HEK293 (cell line): ENCODE results near the gene ZYG11B.

Source experiments
- EGR2 ChIP-seq: fragments of 450-650 bp; formaldehyde crosslinking; IDR thresholded peaks from 2 replicates; pipeline ENCODE4 v1.5.1; 2016; ENCODE audit warnings: low read depth, missing biosample characterization, missing genetic modification characterization
- GLI2 ChIP-seq: fragments of 450-650 bp; formaldehyde crosslinking; IDR thresholded peaks from 2 replicates; pipeline ENCODE4; 2017; ENCODE audit warnings: missing biosample characterization, missing genetic modification characterization, low read depth, borderline replicate concordance
- GLI4 ChIP-seq: fragments of 450-650 bp; formaldehyde crosslinking; IDR thresholded peaks from 2 replicates; pipeline ENCODE4 v1.5.1; 2016; ENCODE audit warnings: missing biosample characterization, missing genetic modification characterization
- GLIS2 ChIP-seq: fragments of 450-650 bp; formaldehyde crosslinking; IDR thresholded peaks from 2 replicates; pipeline ENCODE4 v1.5.1; 2016; ENCODE audit warnings: missing biosample characterization, missing genetic modification characterization
- KLF16 ChIP-seq: fragments of 450-650 bp; formaldehyde crosslinking; IDR thresholded peaks from 2 replicates; pipeline ENCODE4 v1.5.1; 2017; ENCODE audit warnings: missing biosample characterization, missing genetic modification characterization
- KLF8 ChIP-seq: fragments of 450-650 bp; formaldehyde crosslinking; IDR thresholded peaks from 2 replicates; pipeline ENCODE4 v1.5.1; 2016; ENCODE audit warnings: missing biosample characterization, missing genetic modification characterization
- KLF9 ChIP-seq: fragments of 450-650 bp; formaldehyde crosslinking; IDR thresholded peaks from 2 replicates; pipeline ENCODE4 v1.5.1; 2016; ENCODE audit warnings: missing biosample characterization, missing genetic modification characterization, low read depth
- OVOL3 ChIP-seq: fragments of 450-650 bp; formaldehyde crosslinking; IDR thresholded peaks from 2 replicates; pipeline ENCODE4 v1.5.1; 2016; ENCODE audit warnings: missing biosample characterization, missing genetic modification characterization
- PBX3 ChIP-seq: sonication (generic); formaldehyde crosslinking; IDR thresholded peaks from 2 replicates; pipeline ENCODE4 v1.8.1; 2022; ENCODE audit warnings: mild to moderate bottlenecking, moderate library complexity, missing genetic modification reagents
- REPIN1 ChIP-seq: fragments of 450-650 bp; formaldehyde crosslinking; IDR thresholded peaks from 2 replicates; pipeline ENCODE4 v1.5.1; 2017; ENCODE audit warnings: missing biosample characterization, missing genetic modification characterization, low read depth
- SALL2 ChIP-seq: fragments of 450-650 bp; formaldehyde crosslinking; IDR thresholded peaks from 2 replicates; pipeline ENCODE4 v1.5.0; 2017; ENCODE audit warnings: missing biosample characterization, mild to moderate bottlenecking, missing genetic modification characterization, borderline replicate concordance
- TRIM28 ChIP-seq: IDR thresholded peaks from 2 replicates; pipeline ENCODE4 v1.6.1; 2011; ENCODE audit warnings: low read length, control low read depth, borderline replicate concordance
- ZBTB17 ChIP-seq: fragments of 450-650 bp; formaldehyde crosslinking; IDR thresholded peaks from 2 replicates; pipeline ENCODE4 v1.5.1; 2016; ENCODE audit warnings: missing biosample characterization, missing genetic modification characterization
- ZEB2 ChIP-seq: fragments of 450-650 bp; formaldehyde crosslinking; IDR thresholded peaks from 2 replicates; pipeline ENCODE4 v1.5.1; 2016; ENCODE audit warnings: missing biosample characterization, missing genetic modification characterization
- ZFP37 ChIP-seq: fragments of 450-650 bp; formaldehyde crosslinking; IDR thresholded peaks from 2 replicates; pipeline ENCODE4 v1.5.1; 2016; ENCODE audit warnings: missing biosample characterization, missing genetic modification characterization
- ZNF2 ChIP-seq: fragments of 450-650 bp; formaldehyde crosslinking; IDR thresholded peaks from 2 replicates; pipeline ENCODE4 v1.5.1; 2016; ENCODE audit warnings: missing biosample characterization, missing genetic modification characterization
- ZNF335 ChIP-seq: fragments of 450-650 bp; formaldehyde crosslinking; conservative IDR thresholded peaks from 2 replicates; pipeline ENCODE4 v1.5.1; 2016; ENCODE audit warnings: missing biosample characterization, missing genetic modification characterization
- ZNF341 ChIP-seq: fragments of 450-650 bp; formaldehyde crosslinking; IDR thresholded peaks from 2 replicates; pipeline ENCODE4; 2016; ENCODE audit warnings: low read depth, missing biosample characterization, missing genetic modification characterization
- ZNF354C ChIP-seq: fragments of 450-650 bp; formaldehyde crosslinking; IDR thresholded peaks from 2 replicates; pipeline ENCODE4 v1.5.1; 2016; ENCODE audit warnings: missing biosample characterization, missing genetic modification characterization, low read depth, borderline replicate concordance
- ZNF366 ChIP-seq: fragments of 450-650 bp; formaldehyde crosslinking; conservative IDR thresholded peaks from 2 replicates; pipeline ENCODE4 v1.5.1; 2016; ENCODE audit warnings: missing biosample characterization, missing genetic modification characterization
- ZNF391 ChIP-seq: fragments of 450-650 bp; formaldehyde crosslinking; IDR thresholded peaks from 2 replicates; pipeline ENCODE4 v1.5.1; 2016; ENCODE audit warnings: low read depth, missing biosample characterization, missing genetic modification characterization, borderline replicate concordance
- ZNF501 ChIP-seq: fragments of 450-650 bp; formaldehyde crosslinking; IDR thresholded peaks from 2 replicates; pipeline ENCODE4 v1.5.1; 2016; ENCODE audit warnings: missing biosample characterization, missing genetic modification characterization
- ZNF600 ChIP-seq: fragments of 450-650 bp; formaldehyde crosslinking; IDR thresholded peaks from 2 replicates; pipeline ENCODE4 v1.5.1; 2016; ENCODE audit warnings: missing biosample characterization, missing genetic modification characterization
- ZNF610 ChIP-seq: fragments of 450-650 bp; formaldehyde crosslinking; IDR thresholded peaks from 2 replicates; pipeline ENCODE4 v1.5.1; 2016; ENCODE audit warnings: missing biosample characterization, missing genetic modification characterization, borderline replicate concordance
- ZNF660 ChIP-seq: fragments of 450-650 bp; IDR thresholded peaks from 2 replicates; pipeline ENCODE4 v1.5.1; 2018; ENCODE audit warnings: missing biosample characterization, mild to moderate bottlenecking, missing genetic modification characterization
- ZNF692 ChIP-seq: fragments of 450-650 bp; formaldehyde crosslinking; IDR thresholded peaks from 2 replicates; pipeline ENCODE4 v1.5.1; 2016; ENCODE audit warnings: missing biosample characterization, missing genetic modification characterization
- ZNF777 ChIP-seq: fragments of 450-650 bp; formaldehyde crosslinking; IDR thresholded peaks from 2 replicates; pipeline ENCODE4 v1.5.1; 2017; ENCODE audit warnings: missing biosample characterization, missing genetic modification characterization, borderline replicate concordance
- ZNF792 ChIP-seq: fragments of 450-650 bp; formaldehyde crosslinking; IDR thresholded peaks from 2 replicates; pipeline ENCODE4 v1.5.1; 2016; ENCODE audit warnings: missing biosample characterization, missing genetic modification characterization
- ZSCAN16 ChIP-seq: fragments of 450-650 bp; formaldehyde crosslinking; IDR thresholded peaks from 2 replicates; pipeline ENCODE4 v1.5.1; 2016; ENCODE audit warnings: missing biosample characterization, missing genetic modification characterization
- ZSCAN30 ChIP-seq: fragments of 450-650 bp; IDR thresholded peaks from 2 replicates; pipeline ENCODE4 v1.5.1; 2018; ENCODE audit warnings: missing biosample characterization, mild to moderate bottlenecking, missing genetic modification characterization, moderate library complexity
- TF ChIP-seq, protein P1 (sequence below): fragments of 450-650 bp; formaldehyde crosslinking; IDR thresholded peaks from 2 replicates; pipeline ENCODE4 v1.5.1; 2016; ENCODE audit warnings: missing biosample characterization, missing genetic modification characterization
- TF ChIP-seq, protein P2 (sequence below): fragments of 450-650 bp; formaldehyde crosslinking; IDR thresholded peaks from 2 replicates; pipeline ENCODE4 v1.5.1; 2016; ENCODE audit warnings: missing biosample characterization, missing genetic modification characterization

The ZYG11B gene

DNA sequence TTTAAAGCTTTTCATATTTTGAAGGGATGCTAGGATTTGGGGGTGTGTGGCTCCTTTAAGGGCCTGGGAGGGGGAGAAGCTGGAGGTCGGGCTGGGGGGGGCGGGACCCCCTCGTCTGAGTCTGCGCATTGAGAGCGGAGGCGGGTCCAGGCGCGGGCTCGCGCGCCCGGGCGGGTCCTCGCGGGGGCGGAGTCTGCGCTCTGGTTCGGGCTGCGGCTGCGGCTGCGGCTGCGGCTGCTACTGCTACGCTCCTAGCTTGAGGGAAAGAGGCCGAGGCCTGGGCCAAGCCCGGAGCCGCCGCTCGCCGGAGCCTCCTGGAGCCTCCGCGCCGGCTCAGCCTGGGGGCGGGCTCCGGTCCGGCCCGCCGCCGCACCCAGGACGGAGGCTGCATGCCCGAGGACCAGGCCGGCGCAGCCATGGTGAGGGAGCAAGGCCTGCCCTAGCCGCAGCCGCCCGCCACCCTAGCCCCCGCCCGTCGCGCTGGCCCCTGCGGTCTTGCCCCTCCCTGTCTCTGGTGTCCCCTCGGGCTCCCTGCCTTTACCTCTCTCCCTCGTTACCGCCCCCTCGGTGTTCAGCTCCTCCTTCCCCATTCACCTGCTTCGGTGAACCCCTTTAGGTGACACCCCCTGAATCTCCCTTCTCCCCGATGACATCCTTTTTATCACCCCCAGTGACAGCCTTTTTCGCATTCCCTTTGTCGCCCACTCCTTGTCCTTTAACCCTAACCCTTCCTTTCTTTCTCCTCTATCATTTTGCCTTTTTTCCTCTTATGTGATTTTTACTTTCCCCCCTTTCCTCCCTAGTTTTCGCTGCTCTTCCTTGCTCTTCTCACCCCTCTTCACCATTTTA lies at the start of gene ZYG11B (continued):
- TF ChIP-seq ZNF660 (tag by site-specific recombination) (peak; percentile 92), PBX3 (CRISPR knock-in tag) (0 out of 2 replicates have a peak, but pooled peaks have one; percentile 41), KLF9 (tag by site-specific recombination) (peak; percentile 51), EGR2 (tag by site-specific recombination) (peak; percentile 77), KLF8 (tag by site-specific recombination) (peak; percentile 62), ZBTB17 (peak; percentile 98), GLIS2 (tag by site-specific recombination) (peak; percentile 73), ZSCAN16 (tag by site-specific recombination) (no peak; the same call in 1 of the 2 replicates), ZNF777 (no peak), ZNF335 (peak; percentile 88), OVOL3 (0 out of 2 replicates have a peak, but pooled peaks have one; percentile 20), KLF16 (peak; percentile 67), ZNF501 (tag by site-specific recombination) (peak; percentile 87; the same call in 1 of the 2 replicates), SALL2 (tag by site-specific recombination) (0 out of 2 replicates have a peak, but pooled peaks have one; percentile 33), GLI2 (tag by site-specific recombination) (no peak), ZNF792 (tag by site-specific recombination) (peak; percentile 71), REPIN1 (tag by site-specific recombination) (no peak), ZNF692 (peak; percentile 17; the same call in 1 of the 2 replicates), ZEB2 (tag by site-specific recombination) (peak; percentile 53), ZFP37 (0 out of 2 replicates have a peak, but pooled peaks have one; percentile 63), ZNF610 (tag by site-specific recombination) (0 out of 2 replicates have a peak, but pooled peaks have one; percentile 33), ZSCAN30 (tag by site-specific recombination) (peak; percentile 83), ZNF366 (tag by site-specific recombination) (peak; percentile 96), ZNF341 (peak; percentile 88), TRIM28 (no peak), ZNF391 (tag by site-specific recombination) (peak; percentile 81; the same call in 1 of the 2 replicates), ZNF354C (tag by site-specific recombination) (no peak), ZNF600 (tag by site-specific recombination) (peak; percentile 42; the same call in 1 of the 2 replicates), GLI4 (peak; percentile 75; the same call in 1 of the 2 replicates), ZNF2 (tag by site-specific recombination) (peak; percentile 36; the same call in 1 of the 2 replicates)
- TF ChIP-seq, protein P1, sequence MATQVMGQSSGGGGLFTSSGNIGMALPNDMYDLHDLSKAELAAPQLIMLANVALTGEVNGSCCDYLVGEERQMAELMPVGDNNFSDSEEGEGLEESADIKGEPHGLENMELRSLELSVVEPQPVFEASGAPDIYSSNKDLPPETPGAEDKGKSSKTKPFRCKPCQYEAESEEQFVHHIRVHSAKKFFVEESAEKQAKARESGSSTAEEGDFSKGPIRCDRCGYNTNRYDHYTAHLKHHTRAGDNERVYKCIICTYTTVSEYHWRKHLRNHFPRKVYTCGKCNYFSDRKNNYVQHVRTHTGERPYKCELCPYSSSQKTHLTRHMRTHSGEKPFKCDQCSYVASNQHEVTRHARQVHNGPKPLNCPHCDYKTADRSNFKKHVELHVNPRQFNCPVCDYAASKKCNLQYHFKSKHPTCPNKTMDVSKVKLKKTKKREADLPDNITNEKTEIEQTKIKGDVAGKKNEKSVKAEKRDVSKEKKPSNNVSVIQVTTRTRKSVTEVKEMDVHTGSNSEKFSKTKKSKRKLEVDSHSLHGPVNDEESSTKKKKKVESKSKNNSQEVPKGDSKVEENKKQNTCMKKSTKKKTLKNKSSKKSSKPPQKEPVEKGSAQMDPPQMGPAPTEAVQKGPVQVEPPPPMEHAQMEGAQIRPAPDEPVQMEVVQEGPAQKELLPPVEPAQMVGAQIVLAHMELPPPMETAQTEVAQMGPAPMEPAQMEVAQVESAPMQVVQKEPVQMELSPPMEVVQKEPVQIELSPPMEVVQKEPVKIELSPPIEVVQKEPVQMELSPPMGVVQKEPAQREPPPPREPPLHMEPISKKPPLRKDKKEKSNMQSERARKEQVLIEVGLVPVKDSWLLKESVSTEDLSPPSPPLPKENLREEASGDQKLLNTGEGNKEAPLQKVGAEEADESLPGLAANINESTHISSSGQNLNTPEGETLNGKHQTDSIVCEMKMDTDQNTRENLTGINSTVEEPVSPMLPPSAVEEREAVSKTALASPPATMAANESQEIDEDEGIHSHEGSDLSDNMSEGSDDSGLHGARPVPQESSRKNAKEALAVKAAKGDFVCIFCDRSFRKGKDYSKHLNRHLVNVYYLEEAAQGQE: 0 out of 2 replicates have a peak, but pooled peaks have one; percentile 28
- TF ChIP-seq, protein P2, sequence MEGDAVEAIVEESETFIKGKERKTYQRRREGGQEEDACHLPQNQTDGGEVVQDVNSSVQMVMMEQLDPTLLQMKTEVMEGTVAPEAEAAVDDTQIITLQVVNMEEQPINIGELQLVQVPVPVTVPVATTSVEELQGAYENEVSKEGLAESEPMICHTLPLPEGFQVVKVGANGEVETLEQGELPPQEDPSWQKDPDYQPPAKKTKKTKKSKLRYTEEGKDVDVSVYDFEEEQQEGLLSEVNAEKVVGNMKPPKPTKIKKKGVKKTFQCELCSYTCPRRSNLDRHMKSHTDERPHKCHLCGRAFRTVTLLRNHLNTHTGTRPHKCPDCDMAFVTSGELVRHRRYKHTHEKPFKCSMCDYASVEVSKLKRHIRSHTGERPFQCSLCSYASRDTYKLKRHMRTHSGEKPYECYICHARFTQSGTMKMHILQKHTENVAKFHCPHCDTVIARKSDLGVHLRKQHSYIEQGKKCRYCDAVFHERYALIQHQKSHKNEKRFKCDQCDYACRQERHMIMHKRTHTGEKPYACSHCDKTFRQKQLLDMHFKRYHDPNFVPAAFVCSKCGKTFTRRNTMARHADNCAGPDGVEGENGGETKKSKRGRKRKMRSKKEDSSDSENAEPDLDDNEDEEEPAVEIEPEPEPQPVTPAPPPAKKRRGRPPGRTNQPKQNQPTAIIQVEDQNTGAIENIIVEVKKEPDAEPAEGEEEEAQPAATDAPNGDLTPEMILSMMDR (tag by site-specific recombination): 0 out of 2 replicates have a peak, but pooled peaks have one; percentile 33
